ENCODE results near the gene ANKRD31. TPM values are rescaled to one million over a fixed set of nuclear protein-coding genes. Genes with fewer than 3 reads are reported as not detected.
"Not testable (repeated sequence)": the region's sequence is repeated elsewhere in the genome, so short reads cannot be mapped to it uniquely, and the experiment has no call there.

Gene ANKRD31
- polyA plus RNA-seq, 2 of the 4 experiments (the other 2 are of a cell fraction) = 0.15 to 0.49 TPM

DNA sequence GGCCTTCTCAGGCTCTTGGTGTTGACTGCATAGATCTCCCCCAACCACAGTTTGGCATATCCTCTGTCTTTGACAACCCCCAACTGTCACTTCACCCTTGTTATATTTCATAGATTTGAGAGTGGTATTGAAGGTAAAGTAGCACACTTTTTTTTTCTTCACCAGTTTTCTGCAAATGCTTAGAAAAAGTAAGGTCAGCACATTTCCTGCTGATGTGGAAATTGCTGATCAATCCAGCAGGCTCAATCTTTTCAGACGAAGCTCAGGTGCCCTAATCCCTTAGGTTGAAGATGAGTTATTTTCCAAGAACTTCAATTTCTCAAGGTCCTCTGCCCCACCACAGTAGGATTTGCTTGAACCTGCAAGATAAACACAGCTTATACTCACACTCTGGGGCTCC is 38.5 kb upstream of the ANKRD31 start:
- 45% methylated on average over 1 of the region's 1 CpG for WGBS (ENCODE audit: missing lambda C conversion rate)
- Histone ChIP-seq H3K27ac (no peak overlapping the region), H3K4me1 (no peaks in the 10 kb centered on the region), H3K9me3 (no peaks in the 10 kb centered on the region), H3K4me3 (no peak overlapping the region), H3K4me2 (no peak overlapping the region)
- ATAC-seq (no peak), DNase-seq (ENCODE audit: low read depth in 1 of 2, low spot score in 1 of 2) (no peak), FAIRE-seq (no peak)
- TF ChIP-seq SMC3 (IDR thresholded peaks at IDR 0.05) (no peak), MAFK (IDR thresholded peaks at IDR 0.05; ENCODE audit: partially characterized antibody) (peak; percentile 68), KDM5A (IDR thresholded peaks at IDR 0.05) (no peak)
- ChIA-PET POLR2A (no interaction called here), CTCF (interaction anchor here (0.6 to 1.3 kb wide), 2 partner anchors 14 to 57 kb away, joined by 4 read pairs; no protein-coding TSS in a partner anchor)

DNA sequence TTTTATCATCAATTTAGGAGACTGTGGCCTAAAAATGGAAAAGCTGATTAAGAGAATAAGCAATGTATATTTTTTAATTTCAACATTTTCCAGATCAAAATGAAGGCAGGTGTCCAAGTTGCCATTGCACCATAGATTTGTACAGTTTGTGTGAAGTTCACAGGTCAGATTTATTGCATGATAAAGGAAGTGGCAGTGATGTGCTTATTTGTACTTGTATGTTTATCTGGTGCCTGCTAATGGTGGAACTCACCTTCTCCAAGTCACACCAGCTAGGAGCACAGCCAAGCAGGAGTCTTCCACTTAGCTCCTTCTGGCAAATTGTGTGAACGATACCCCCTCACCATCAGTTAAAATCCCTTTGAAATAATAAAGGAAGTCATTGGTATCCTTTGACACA is 37.8 kb upstream of the ANKRD31 start:
- WGBS (ENCODE audit: missing lambda C conversion rate) = 83% methylated on average over 1 of the region's 1 CpG
- H3K27ac ChIP-seq = no peak overlapping the region
- DNase-seq (ENCODE audit: low read depth in 1 of 2, low spot score in 1 of 2) (no peak), FAIRE-seq (no peak), ATAC-seq (no peak)
- H3K4me1 ChIP-seq = no peaks in the 10 kb centered on the region
- ChIA-PET CTCF (interaction anchor here (1.3 kb wide), 1 partner anchor 58 kb away, joined by 4 read pairs; no protein-coding TSS in a partner anchor), POLR2A (no interaction called here)
- no peak overlapping the region for H3K4me3 ChIP-seq
- no peak overlapping the region for H3K4me2 ChIP-seq
- H3K9me3 ChIP-seq = no peaks in the 10 kb centered on the region
- TF ChIP-seq, protein P1, sequence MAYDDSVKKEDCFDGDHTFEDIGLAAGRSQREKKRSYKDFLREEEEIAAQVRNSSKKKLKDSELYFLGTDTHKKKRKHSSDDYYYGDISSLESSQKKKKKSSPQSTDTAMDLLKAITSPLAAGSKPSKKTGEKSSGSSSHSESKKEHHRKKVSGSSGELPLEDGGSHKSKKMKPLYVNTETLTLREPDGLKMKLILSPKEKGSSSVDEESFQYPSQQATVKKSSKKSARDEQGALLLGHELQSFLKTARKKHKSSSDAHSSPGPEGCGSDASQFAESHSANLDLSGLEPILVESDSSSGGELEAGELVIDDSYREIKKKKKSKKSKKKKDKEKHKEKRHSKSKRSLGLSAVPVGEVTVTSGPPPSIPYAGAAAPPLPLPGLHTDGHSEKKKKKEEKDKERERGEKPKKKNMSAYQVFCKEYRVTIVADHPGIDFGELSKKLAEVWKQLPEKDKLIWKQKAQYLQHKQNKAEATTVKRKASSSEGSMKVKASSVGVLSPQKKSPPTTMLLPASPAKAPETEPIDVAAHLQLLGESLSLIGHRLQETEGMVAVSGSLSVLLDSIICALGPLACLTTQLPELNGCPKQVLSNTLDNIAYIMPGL (CRISPR knock-in tag; IDR thresholded peaks at IDR 0.05; ENCODE audit: borderline replicate concordance) = no peak
- TF ChIP-seq, protein P2, sequence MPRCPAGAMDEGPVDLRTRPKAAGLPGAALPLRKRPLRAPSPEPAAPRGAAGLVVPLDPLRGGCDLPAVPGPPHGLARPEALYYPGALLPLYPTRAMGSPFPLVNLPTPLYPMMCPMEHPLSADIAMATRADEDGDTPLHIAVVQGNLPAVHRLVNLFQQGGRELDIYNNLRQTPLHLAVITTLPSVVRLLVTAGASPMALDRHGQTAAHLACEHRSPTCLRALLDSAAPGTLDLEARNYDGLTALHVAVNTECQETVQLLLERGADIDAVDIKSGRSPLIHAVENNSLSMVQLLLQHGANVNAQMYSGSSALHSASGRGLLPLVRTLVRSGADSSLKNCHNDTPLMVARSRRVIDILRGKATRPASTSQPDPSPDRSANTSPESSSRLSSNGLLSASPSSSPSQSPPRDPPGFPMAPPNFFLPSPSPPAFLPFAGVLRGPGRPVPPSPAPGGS (IDR thresholded peaks at IDR 0.05) = no peak
- TF ChIP-seq CHD2 (IDR thresholded peaks at IDR 0.05; ENCODE audit: low read length, partially characterized antibody) (no peak), RNF2 (IDR thresholded peaks at IDR 0.05; ENCODE audit: borderline replicate concordance, low read depth) (no peak), TP53 (CRISPR knock-in tag; IDR thresholded peaks at IDR 0.05) (no peak)
- TF ChIP-seq, protein P3, sequence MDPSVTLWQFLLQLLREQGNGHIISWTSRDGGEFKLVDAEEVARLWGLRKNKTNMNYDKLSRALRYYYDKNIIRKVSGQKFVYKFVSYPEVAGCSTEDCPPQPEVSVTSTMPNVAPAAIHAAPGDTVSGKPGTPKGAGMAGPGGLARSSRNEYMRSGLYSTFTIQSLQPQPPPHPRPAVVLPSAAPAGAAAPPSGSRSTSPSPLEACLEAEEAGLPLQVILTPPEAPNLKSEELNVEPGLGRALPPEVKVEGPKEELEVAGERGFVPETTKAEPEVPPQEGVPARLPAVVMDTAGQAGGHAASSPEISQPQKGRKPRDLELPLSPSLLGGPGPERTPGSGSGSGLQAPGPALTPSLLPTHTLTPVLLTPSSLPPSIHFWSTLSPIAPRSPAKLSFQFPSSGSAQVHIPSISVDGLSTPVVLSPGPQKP (IDR thresholded peaks at IDR 0.05; ENCODE audit: low read depth, low read length) = no peak

DNA sequence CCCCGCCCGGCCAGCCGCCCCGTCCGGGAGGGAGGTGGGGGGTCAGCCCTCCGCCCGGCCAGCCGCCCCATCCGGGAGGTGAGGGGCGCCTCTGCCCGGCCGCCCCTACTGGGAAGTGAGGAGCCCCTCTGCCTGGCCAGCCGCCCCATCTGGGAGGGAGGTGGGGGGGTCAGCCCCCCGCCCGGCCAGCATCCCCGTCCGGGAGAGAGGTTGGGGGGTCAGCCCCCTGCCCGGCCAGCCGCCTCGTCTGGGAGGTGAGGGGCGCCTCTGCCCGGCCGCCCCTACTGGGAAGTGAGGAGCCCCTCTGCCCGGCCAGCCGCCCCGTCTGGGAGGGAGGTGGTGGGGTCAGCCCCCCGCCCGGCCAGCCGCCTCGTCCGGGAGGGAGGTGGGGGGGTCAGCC is 33.9 kb upstream of the ANKRD31 start:
- WGBS (ENCODE audit: missing lambda C conversion rate) = no CpG with 5 or more reads among the region's 31 CpGs
- POLR2A ChIA-PET, FAIRE-seq: not testable (repeated sequence)

DNA sequence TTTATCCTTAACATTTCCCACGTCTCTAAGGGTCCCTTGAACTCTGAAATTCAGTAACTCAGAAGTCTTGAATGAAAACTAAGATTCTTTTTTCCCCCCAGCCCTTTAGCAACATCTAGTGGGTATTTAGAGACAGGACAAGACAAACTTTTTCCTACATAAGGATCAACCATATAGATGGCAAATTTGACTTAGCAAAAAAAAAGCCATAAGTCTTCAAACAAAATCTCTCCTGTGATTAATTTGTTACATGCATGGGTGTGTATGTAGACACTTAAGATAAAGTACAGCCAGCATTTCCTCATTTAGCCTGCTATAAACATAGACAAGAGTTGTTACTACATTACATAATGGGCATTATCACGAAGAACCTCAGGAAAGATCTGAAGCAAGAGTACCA is 29.1 kb upstream of the ANKRD31 start:
- CTCF ChIA-PET = interaction anchor here (0.7 to 2.2 kb wide), 12 partner anchors 9 to 592 kb away, joined by 3 to 15 read pairs (median 4); partner anchors contain the start of gene GCNT4
- H3K4me1 ChIP-seq = peaks cover 4% of the 10 kb centered on the region; the same call in 1 of the 3 replicates
- POLR2A ChIA-PET = no interaction called here
- no peak overlapping the region for H3K4me3 ChIP-seq
- no peak overlapping the region for H3K4me2 ChIP-seq
- ATAC-seq = peak; percentile 70 to 79; a peak in 5 of 6 replicates
- no peaks in the 10 kb centered on the region for H3K9me3 ChIP-seq
- DNase-seq (ENCODE audit: low read depth in 1 of 2, low spot score in 1 of 2) = peak; percentile 21 to 50
- no peak overlapping the region for H3K27ac ChIP-seq
- WGBS (ENCODE audit: missing lambda C conversion rate) = 39% methylated on average over 2 of the region's 2 CpGs
- FAIRE-seq = no peak
- peak; percentile 78 to 81 for TF ChIP-seq RAD21 (conservative IDR thresholded peaks at IDR 0.05 in 1 of 2, IDR thresholded peaks at IDR 0.05 in 1 of 2)
- TF ChIP-seq, protein P4, sequence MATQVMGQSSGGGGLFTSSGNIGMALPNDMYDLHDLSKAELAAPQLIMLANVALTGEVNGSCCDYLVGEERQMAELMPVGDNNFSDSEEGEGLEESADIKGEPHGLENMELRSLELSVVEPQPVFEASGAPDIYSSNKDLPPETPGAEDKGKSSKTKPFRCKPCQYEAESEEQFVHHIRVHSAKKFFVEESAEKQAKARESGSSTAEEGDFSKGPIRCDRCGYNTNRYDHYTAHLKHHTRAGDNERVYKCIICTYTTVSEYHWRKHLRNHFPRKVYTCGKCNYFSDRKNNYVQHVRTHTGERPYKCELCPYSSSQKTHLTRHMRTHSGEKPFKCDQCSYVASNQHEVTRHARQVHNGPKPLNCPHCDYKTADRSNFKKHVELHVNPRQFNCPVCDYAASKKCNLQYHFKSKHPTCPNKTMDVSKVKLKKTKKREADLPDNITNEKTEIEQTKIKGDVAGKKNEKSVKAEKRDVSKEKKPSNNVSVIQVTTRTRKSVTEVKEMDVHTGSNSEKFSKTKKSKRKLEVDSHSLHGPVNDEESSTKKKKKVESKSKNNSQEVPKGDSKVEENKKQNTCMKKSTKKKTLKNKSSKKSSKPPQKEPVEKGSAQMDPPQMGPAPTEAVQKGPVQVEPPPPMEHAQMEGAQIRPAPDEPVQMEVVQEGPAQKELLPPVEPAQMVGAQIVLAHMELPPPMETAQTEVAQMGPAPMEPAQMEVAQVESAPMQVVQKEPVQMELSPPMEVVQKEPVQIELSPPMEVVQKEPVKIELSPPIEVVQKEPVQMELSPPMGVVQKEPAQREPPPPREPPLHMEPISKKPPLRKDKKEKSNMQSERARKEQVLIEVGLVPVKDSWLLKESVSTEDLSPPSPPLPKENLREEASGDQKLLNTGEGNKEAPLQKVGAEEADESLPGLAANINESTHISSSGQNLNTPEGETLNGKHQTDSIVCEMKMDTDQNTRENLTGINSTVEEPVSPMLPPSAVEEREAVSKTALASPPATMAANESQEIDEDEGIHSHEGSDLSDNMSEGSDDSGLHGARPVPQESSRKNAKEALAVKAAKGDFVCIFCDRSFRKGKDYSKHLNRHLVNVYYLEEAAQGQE (IDR thresholded peaks at IDR 0.05) = no peak
- no peak for TF ChIP-seq ZNF302 (CRISPR knock-in tag; IDR thresholded peaks at IDR 0.05)
- no peak for TF ChIP-seq EHMT2 (IDR thresholded peaks at IDR 0.05; ENCODE audit: low read depth)
- TF ChIP-seq, protein P5, sequence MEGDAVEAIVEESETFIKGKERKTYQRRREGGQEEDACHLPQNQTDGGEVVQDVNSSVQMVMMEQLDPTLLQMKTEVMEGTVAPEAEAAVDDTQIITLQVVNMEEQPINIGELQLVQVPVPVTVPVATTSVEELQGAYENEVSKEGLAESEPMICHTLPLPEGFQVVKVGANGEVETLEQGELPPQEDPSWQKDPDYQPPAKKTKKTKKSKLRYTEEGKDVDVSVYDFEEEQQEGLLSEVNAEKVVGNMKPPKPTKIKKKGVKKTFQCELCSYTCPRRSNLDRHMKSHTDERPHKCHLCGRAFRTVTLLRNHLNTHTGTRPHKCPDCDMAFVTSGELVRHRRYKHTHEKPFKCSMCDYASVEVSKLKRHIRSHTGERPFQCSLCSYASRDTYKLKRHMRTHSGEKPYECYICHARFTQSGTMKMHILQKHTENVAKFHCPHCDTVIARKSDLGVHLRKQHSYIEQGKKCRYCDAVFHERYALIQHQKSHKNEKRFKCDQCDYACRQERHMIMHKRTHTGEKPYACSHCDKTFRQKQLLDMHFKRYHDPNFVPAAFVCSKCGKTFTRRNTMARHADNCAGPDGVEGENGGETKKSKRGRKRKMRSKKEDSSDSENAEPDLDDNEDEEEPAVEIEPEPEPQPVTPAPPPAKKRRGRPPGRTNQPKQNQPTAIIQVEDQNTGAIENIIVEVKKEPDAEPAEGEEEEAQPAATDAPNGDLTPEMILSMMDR (IDR thresholded peaks at IDR 0.05) = peak; percentile 70
- TF ChIP-seq, protein P6, sequence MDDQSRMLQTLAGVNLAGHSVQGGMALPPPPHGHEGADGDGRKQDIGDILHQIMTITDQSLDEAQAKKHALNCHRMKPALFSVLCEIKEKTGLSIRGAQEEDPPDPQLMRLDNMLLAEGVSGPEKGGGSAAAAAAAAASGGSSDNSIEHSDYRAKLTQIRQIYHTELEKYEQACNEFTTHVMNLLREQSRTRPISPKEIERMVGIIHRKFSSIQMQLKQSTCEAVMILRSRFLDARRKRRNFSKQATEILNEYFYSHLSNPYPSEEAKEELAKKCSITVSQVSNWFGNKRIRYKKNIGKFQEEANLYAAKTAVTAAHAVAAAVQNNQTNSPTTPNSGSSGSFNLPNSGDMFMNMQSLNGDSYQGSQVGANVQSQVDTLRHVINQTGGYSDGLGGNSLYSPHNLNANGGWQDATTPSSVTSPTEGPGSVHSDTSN (IDR thresholded peaks at IDR 0.05) = no peak
- no peak for TF ChIP-seq POLR2A (IDR thresholded peaks at IDR 0.05; ENCODE audit: low read length)
- TF ChIP-seq HOXB5 (CRISPR knock-in tag; IDR thresholded peaks at IDR 0.05) = no peak
- no peak for TF ChIP-seq CEBPB (IDR thresholded peaks at IDR 0.05)
- no peak for TF ChIP-seq ZFP36 (IDR thresholded peaks at IDR 0.05; ENCODE audit: borderline replicate concordance, partially characterized antibody)

More for the DNA sequence above, 33.9 kb upstream of the ANKRD31 start:
- ATAC-seq; H3K4me3 ChIP-seq; H3K27ac ChIP-seq; H3K4me1 ChIP-seq; CTCF ChIA-PET; DNase-seq (ENCODE audit: low read depth in 1 of 2, low spot score in 1 of 2); H3K9me3 ChIP-seq; H3K4me2 ChIP-seq: not testable (repeated sequence)
